Natural killer cell treated with Interleukin-12 subunit alpha and Interleukin-12 subunit beta and Interleukin-15 and Interleukin-18, amount 100 ng/mL, for 72 hours (primary cell): Measurements from ENCODE around the gene THAP3. TPM values are rescaled to one million over a fixed set of nuclear protein-coding genes. Genes with fewer than 3 reads are reported as not detected.

ENCODE experiments used
- ATAC-seq, 2 donors: fragments of 150-1000 bp; cut with Tn5 transposase in 1 of 2; sonication (Bioruptor Pico), chemical (Tn5 transposase) in 1 of 2; 2 replicates each; pipeline ENCODE4 v1.10.0; 2021
- DNase-seq: peaks from one replicate; pipeline ENCODE4 v3.0.0; 2022; ENCODE audit warnings: low spot score
- H3K27ac Mint-ChIP-seq, 2 donors: 1 replicate in 1 of 2; 2 replicates in 1 of 2; pipeline ENCODE4 v1.8.0; 2022; ENCODE audit warnings: mixed read lengths in 2 of 2, mild to moderate bottlenecking in 1 of 2, moderate library complexity in 1 of 2
- H3K27me3 Mint-ChIP-seq, 2 donors: 1 replicate in 1 of 2; 2 replicates in 1 of 2; pipeline ENCODE4 v1.8.0; 2022; ENCODE audit warnings: mixed read lengths in 2 of 2
- H3K36me3 Mint-ChIP-seq: one replicate; pipeline ENCODE4 v1.8.0; 2022; ENCODE audit warnings: mixed read lengths
- H3K4me1 Mint-ChIP-seq, 2 donors: 1 replicate in 1 of 2; 2 replicates in 1 of 2; pipeline ENCODE4 v1.8.0; 2022; ENCODE audit warnings: low read depth in 2 of 2, mixed read lengths in 2 of 2, mild to moderate bottlenecking in 1 of 2
- H3K4me3 Mint-ChIP-seq: one replicate; pipeline ENCODE4 v1.8.0; 2022; ENCODE audit warnings: mixed read lengths
- H3K9me3 Mint-ChIP-seq: 2 replicates; pipeline ENCODE4 v1.8.0; 2022; ENCODE audit warnings: mixed read lengths
- total RNA-seq, 2 donors: library from RNA; stranded (reverse); gene quantifications; one replicate each; pipeline ENCODE4 v1.2.3, GENCODE V29; 2022

THAP3 gene, protein sequence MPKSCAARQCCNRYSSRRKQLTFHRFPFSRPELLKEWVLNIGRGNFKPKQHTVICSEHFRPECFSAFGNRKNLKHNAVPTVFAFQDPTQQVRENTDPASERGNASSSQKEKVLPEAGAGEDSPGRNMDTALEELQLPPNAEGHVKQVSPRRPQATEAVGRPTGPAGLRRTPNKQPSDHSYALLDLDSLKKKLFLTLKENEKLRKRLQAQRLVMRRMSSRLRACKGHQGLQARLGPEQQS
- total RNA-seq = 10 to 100 TPM; 18.7 to 33.2 TPM

DNA sequence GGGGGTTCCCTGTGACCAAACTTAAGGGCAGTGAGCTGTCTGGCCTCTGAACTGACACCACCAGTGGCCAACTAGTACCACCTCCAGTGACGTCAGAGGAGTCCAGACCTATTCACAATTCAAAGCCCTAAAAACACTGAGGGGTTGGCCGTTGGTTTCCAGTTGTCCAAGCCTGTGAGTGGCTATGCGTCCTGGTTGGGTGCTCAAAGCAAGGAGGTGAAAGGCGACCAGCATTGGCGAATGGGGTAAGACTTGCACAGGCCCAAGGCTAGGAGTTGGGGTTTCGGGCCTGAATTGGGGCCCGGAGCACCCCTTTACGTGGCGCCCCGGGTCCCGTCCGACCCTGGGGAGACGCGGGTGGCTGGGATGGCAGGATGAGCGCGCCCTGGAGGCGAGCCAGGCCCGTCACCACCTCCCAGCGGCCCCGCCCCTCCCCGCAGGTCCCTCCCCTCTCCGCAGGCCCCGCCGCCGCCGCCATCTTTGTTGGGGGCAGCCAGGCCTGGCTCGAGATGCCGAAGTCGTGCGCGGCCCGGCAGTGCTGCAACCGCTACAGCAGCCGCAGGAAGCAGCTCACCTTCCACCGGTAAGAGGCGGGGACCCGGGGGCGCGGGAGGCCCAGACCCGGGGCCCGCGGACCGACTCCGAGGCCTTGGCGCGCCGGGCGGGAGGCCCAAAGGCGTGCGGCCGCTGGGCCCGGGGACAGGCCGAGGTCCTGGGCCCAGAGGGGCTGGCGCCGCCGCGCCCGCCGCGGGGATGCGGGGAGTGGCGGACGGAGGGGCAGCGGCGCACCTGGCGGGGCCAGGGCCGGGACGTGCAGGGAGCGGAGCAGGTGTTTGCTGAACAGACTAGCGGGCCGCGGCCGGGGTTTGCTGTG, at the start of gene THAP3:
THAP3 (plus strand) TSS at position 159 of the 874 bp plus-strand sequence; CDS start at position 510, 351 bp downstream.
- Mint-ChIP-seq H3K27ac (peak within 1 kb of the TSS in 1 of 2 donors; percentile 83), H3K9me3 (no peaks in the 10 kb centered on the region), H3K4me3 (peak within 1 kb of the TSS; percentile 93), H3K36me3 (no peaks in the 10 kb centered on the region), H3K27me3 (no peaks in the 10 kb centered on the region), H3K4me1 (peaks cover 27 to 31% of the 10 kb centered on the region in 2 donors)
- peak; percentile 89 for DNase-seq
- peak; percentile 97 to 98 for ATAC-seq

DNA sequence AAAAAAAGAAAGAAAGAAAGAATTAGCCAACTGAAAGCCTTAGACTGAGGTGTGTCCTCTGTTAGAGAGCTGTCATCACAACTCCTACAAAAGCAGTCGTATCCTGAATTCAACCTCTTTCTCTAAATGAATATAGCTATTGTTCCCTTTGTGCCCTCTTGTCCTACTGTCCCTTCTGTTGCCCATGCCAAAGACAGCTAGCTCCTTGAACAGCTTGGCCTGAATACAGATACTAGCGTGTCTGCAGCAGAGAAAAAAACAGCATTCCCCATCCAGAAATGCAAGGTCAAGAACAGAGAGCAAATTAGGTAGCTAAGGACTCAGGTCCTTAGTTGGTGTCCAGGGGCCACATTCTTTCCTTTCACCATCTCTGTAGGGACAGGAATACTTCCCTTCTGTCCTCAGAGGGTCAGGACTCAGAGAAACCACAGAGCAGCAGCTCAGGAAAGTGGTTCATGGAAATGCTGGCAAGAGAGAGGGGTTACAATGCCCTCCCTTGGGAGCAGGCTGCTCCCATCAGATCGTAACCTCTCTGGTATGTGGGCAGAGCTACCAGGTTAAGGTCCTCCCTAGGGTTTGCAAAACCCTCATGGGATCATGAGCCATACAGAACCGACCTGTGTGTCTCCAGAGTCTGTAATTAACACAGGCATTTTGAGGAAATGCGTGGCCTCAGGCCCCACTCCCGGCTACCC, 46.7 kb upstream of the THAP3 start:
- no peak for ATAC-seq
- Mint-ChIP-seq H3K36me3 (no peaks in the 10 kb centered on the region), H3K9me3 (no peaks in the 10 kb centered on the region)

DNA sequence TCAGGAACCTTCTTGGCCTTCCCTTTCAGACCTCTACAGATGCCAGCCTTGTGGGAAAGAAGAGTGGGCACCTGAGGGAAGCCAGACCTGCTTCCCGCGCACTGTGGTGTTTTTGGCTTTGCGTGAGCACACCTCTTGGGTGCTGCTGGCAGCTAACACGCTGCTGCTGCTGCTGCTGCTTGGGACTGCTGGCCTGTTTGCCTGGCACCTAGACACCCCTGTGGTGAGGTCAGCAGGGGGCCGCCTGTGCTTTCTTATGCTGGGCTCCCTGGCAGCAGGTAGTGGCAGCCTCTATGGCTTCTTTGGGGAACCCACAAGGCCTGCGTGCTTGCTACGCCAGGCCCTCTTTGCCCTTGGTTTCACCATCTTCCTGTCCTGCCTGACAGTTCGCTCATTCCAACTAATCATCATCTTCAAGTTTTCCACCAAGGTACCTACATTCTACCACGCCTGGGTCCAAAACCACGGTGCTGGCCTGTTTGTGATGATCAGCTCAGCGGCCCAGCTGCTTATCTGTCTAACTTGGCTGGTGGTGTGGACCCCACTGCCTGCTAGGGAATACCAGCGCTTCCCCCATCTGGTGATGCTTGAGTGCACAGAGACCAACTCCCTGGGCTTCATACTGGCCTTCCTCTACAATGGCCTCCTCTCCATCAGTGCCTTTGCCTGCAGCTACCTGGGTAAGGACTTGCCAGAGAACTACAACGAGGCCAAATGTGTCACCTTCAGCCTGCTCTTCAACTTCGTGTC, 45.9 kb upstream of the THAP3 start:
- no peak for ATAC-seq
- peak overlapping the region; percentile 96 for H3K4me3 Mint-ChIP-seq
- H3K36me3 Mint-ChIP-seq = no peaks in the 10 kb centered on the region

More for the DNA sequence above, 46.7 kb upstream of the THAP3 start:
- Mint-ChIP-seq H3K4me1 (peaks cover 24 to 26% of the 10 kb centered on the region in 2 donors), H3K4me3 (no peak overlapping the region), H3K27me3 (peaks cover under 1 to 1% of the 10 kb centered on the region in 2 donors), H3K27ac (no peak overlapping the region)
- no peak for DNase-seq

DNA sequence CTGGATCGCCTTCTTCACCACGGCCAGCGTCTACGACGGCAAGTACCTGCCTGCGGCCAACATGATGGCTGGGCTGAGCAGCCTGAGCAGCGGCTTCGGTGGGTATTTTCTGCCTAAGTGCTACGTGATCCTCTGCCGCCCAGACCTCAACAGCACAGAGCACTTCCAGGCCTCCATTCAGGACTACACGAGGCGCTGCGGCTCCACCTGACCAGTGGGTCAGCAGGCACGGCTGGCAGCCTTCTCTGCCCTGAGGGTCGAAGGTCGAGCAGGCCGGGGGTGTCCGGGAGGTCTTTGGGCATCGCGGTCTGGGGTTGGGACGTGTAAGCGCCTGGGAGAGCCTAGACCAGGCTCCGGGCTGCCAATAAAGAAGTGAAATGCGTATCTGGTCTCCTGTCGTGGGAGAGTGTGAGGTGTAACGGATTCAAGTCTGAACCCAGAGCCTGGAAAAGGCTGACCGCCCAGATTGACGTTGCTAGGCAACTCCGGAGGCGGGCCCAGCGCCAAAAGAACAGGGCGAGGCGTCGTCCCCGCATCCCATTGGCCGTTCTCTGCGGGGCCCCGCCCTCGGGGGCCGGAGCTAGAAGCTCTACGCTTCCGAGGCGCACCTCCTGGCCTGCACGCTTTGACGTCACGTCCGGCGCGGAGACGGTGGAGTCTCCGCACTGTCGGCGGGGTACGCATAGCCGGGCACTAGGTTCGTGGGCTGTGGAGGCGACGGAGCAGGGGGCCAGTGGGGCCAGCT, 45.1 kb upstream of the THAP3 start, which contains the start of gene ZBTB48:
ZBTB48 (plus strand) TSS at position 621 of the 745 bp plus-strand sequence. CDS start 616 bp downstream, outside the sequence.
- Mint-ChIP-seq H3K27ac (peak within 1 kb of the TSS; percentile 83 to 91), H3K4me3 (peak within 1 kb of the TSS; percentile 96), H3K4me1 (peaks cover 28 to 30% of the 10 kb centered on the region in 2 donors), H3K27me3 (no peaks in the 10 kb centered on the region), H3K36me3 (no peaks in the 10 kb centered on the region), H3K9me3 (no peaks in the 10 kb centered on the region)
- DNase-seq (peak; percentile 98), ATAC-seq (peak; percentile 99)

More for the DNA sequence above, 45.9 kb upstream of the THAP3 start:
- no peak for DNase-seq
- Mint-ChIP-seq H3K27ac (peak overlapping the region; percentile 83 to 91), H3K27me3 (no peaks in the 10 kb centered on the region), H3K4me1 (peaks cover 24 to 26% of the 10 kb centered on the region in 2 donors), H3K9me3 (no peaks in the 10 kb centered on the region)

DNA sequence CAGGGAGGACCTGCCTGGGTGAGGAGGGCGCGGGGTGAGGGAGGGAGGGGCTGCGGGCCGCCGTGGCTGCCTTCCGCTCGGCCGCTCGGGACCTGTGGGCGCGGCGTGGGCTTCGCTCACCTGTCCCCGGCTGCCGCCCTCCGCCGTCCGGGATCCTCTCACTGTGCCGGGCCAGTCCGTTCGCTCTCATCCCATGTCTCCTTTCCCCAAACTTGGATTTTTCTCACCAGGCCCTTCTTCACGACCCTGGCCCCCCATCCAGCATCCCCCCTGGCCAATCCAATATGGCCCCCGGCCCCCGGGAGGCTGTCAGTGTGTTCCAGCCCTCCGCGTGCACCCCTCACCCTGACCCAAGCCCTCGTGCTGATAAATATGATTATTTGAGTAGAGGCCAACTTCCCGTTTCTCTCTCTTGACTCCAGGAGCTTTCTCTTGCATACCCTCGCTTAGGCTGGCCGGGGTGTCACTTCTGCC, 44.5 kb upstream of the THAP3 start:
- Mint-ChIP-seq H3K36me3 (no peaks in the 10 kb centered on the region), H3K27me3 (no peaks in the 10 kb centered on the region), H3K4me3 (peak overlapping the region; percentile 96), H3K9me3 (no peaks in the 10 kb centered on the region), H3K27ac (peak overlapping the region; percentile 83 to 91), H3K4me1 (peaks cover 34 to 36% of the 10 kb centered on the region in 2 donors)
- ATAC-seq (peak in 1 of 2 donors; percentile 3), DNase-seq (no peak)

DNA sequence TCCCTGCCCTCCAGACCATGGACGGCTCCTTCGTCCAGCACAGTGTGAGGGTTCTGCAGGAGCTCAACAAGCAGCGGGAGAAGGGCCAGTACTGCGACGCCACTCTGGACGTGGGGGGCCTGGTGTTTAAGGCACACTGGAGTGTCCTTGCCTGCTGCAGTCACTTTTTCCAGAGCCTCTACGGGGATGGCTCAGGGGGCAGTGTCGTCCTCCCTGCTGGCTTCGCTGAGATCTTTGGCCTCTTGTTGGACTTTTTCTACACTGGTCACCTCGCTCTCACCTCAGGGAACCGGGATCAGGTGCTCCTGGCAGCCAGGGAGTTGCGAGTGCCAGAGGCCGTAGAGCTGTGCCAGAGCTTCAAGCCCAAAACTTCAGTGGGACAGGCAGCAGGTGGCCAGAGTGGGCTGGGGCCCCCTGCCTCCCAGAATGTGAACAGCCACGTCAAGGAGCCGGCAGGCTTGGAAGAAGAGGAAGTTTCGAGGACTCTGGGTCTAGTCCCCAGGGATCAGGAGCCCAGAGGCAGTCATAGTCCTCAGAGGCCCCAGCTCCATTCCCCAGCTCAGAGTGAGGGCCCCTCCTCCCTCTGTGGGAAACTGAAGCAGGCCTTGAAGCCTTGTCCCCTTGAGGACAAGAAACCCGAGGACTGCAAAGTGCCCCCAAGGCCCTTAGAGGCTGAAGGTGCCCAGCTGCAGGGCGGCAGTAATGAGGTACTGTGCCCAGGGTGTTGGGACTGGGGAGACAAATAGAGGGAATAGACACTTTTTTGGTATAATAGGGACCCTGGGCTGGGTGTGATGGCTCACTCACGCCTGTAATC, 43.9 kb upstream of the THAP3 start:
- no peak for ATAC-seq
- peak overlapping the region; percentile 96 for H3K4me3 Mint-ChIP-seq
- H3K27me3 Mint-ChIP-seq = no peaks in the 10 kb centered on the region
- no peaks in the 10 kb centered on the region for H3K36me3 Mint-ChIP-seq
- DNase-seq = no peak
- H3K9me3 Mint-ChIP-seq = no peaks in the 10 kb centered on the region
- peak overlapping the region; percentile 83 to 91 for H3K27ac Mint-ChIP-seq
- peaks cover 34 to 37% of the 10 kb centered on the region in 2 donors for H3K4me1 Mint-ChIP-seq

DNA sequence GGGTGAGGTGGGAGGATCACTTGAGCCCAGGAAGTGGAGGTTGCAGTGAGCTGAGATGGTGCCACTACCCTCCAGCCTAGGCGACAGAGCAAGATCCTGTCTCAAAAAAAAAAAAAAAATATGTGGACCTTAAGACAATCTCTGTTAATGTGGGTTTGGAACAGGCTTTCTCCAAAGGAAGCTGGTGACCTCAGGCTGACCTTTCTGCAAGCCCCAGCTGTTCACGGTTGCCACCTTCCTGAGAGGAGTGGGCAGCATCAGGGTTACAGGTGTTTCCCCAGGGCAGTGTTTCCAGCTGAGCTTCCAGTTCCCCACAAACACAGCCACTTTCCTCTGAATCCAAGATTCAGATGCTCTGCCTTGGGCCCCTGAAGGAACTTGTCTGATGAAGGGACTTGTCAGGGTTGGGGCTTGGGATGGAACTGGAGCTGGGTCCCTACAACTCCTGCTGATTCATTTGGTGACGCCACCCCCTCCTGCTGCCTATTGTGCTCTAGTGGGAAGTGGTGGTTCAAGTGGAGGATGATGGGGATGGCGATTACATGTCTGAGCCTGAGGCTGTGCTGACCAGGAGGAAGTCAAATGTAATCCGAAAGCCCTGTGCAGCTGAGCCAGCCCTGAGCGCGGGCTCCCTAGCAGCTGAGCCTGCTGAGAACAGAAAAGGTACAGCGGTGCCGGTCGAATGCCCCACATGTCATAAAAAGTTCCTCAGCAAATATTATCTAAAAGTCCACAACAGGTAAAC, 42.9 kb upstream of the THAP3 start:
- Mint-ChIP-seq H3K4me1 (peaks cover 34 to 37% of the 10 kb centered on the region in 2 donors), H3K27ac (peak overlapping the region in 1 of 2 donors; percentile 91), H3K9me3 (no peaks in the 10 kb centered on the region)

DNA sequence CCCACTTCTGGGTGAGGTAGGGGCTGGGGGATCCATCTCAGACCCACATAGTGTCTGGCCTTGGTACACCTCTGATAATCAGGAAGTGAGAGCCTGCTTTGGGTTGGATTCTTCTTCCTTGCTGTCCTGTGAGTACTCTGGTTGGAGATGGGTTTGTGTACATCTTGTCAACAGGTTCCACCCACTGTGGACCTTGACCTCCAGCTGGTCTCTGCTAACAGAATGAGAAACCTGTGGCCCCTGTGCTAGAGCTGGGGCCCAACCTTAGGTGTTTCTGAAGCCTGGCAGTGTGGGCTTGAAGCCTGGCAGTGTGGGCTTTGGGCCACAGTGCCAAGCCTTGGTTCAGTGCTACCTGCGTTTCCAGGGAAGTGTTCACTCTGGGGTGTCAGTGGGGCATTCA, 42.3 kb upstream of the THAP3 start:
- H3K27me3 Mint-ChIP-seq = no peaks in the 10 kb centered on the region
- ATAC-seq (no peak), DNase-seq (no peak)
- peaks cover 34 to 37% of the 10 kb centered on the region in 2 donors for H3K4me1 Mint-ChIP-seq
- peak overlapping the region in 1 of 2 donors; percentile 91 for H3K27ac Mint-ChIP-seq
- H3K36me3 Mint-ChIP-seq = no peaks in the 10 kb centered on the region
- peak overlapping the region; percentile 38 for H3K4me3 Mint-ChIP-seq
- H3K9me3 Mint-ChIP-seq = no peaks in the 10 kb centered on the region

More for the DNA sequence above, 42.9 kb upstream of the THAP3 start:
- ATAC-seq (no peak), DNase-seq (no peak)
- H3K27me3 Mint-ChIP-seq = no peaks in the 10 kb centered on the region
- H3K36me3 Mint-ChIP-seq = no peaks in the 10 kb centered on the region
- H3K4me3 Mint-ChIP-seq = peak overlapping the region; percentile 96

DNA sequence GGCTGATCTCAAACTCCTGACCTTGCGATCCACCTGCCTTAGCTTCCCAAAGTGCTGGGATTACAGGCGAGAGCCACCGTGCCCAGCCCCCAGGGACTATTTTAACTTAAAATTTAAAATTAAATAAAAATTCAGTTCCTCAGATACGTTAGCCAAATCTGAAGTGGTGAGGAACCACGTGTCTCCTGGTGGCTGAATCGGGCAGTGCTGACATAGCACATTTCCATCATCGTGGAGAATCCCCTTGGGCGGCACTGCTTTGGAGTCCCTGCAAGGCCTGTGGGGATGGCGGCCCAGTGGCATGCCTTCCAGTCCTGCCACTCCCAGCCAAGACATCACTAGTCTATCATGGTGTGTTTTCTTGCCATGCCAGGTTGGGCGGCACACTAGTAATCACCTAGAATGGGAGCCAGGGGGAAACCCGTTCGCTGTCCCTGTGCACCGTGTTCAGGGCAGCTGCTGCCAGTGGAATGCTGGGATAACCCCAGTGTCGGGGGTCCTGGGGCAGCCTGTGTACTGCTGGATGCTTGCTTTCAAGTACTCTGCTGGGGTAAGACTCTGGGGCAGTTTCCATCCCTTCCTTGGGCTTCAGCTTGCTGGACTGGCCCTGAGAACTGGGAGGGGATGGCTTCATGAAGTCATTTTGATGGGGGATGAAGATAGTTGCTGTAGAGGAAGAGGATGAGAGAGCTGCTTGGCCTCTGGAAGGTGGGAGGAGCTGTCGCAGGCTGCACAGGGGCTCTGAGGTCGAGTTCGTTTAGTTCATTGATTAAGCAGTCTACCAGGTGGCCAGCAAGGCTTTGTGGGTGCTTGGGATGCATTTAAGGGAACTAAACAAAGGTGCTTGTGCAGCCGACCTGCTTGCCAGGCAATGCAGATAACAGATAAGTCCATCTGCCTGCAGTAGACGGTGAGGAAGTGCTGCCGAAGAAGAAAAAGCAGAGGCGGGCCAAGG, 40.3 kb upstream of the THAP3 start:
- ATAC-seq = no peak
- no peak overlapping the region for H3K4me3 Mint-ChIP-seq
- no peaks in the 10 kb centered on the region for H3K9me3 Mint-ChIP-seq
- H3K4me1 Mint-ChIP-seq = peaks cover 31 to 33% of the 10 kb centered on the region in 2 donors
- no peaks in the 10 kb centered on the region for H3K36me3 Mint-ChIP-seq
- DNase-seq = no peak
- H3K27me3 Mint-ChIP-seq = no peaks in the 10 kb centered on the region
- peak overlapping the region in 1 of 2 donors; percentile 8 for H3K27ac Mint-ChIP-seq

DNA sequence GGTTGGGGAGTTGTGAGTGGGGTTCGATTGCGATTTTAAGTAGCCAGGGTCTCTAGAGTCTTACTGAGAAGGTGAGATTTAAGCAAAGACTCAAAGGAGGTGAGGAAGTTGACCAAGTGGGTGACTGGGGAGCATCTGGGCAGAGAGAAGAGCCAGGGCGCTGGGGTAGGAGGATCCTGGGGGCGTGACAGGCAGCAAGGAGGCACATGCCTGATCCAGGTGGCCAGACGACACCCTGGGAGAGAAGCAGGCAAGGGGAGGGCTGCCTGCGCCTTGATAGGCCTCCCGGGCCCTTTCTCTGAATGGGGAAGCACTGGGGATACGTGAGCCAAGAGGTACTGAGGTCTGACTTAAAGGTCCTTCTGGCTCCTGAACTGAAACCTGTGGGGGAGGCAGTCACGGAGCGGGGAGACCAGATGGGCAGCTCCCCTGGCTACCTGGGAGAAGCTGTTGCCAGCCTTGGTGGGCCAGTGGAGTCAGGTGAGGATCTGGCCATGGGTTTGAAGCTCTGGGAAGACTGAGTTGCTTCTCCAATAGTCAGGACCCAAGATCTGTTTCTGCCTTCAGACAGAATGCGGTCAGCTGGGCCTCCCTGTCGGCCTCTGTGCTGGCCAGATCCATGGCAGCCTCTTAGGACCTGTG, 39.5 kb upstream of the THAP3 start:
- no peak overlapping the region for H3K4me3 Mint-ChIP-seq
- H3K9me3 Mint-ChIP-seq = no peaks in the 10 kb centered on the region
- H3K36me3 Mint-ChIP-seq = no peaks in the 10 kb centered on the region
- no peak for DNase-seq
- peak overlapping the region in 1 of 2 donors; percentile 8 for H3K27ac Mint-ChIP-seq
- ATAC-seq = no peak
- peaks cover 26 to 30% of the 10 kb centered on the region in 2 donors for H3K4me1 Mint-ChIP-seq
- no peaks in the 10 kb centered on the region for H3K27me3 Mint-ChIP-seq
